ENCODE results near the gene GABRA6. TPM values are rescaled to one million over a fixed set of nuclear protein-coding genes. Genes with fewer than 3 reads are reported as not detected.

Gene GABRA6
- total RNA-seq, result not detected in 2 replicates

DNA sequence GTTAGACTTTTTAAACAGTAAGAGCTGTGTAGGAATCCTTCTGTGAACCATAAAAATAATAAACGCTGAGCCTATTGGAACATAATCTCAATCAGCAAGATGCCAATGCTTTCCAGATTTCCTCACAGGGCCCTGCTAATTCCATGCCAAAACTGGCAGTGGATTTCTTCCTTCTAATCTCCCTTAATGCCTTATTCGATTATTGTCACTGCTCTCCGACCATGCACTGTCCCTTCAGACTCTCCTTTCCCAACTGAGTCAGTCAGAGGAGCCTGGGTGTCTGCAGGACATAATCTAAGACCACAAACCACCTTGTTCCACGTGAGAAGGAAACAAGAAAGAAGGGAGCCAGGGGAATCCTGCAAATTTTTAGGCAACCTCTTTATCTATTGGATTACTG, at the start of gene GABRA6:
TSS of gene GABRA6 (plus strand) at position 261 of the 400 bp plus-strand sequence. CDS start 269 bp downstream, outside the sequence.

Other genes starting within 250 kb of the GABRA6 start
- gene GABRB2, start 139.0 kb upstream of the GABRA6 start, total RNA-seq, result not detected in 2 replicates
- gene GABRA1, start 162.4 kb downstream of the GABRA6 start, total RNA-seq, result not detected in 2 replicates

All from tracheal epithelial cell (primary cell).